BJ (cell line): ENCODE measurements around the gene STXBP6. TPM values are rescaled to one million over a fixed set of nuclear protein-coding genes. Genes with fewer than 3 reads are reported as not detected.

Experiments
- CTCF ChIA-PET: fragments of 350-600 bp; formaldehyde crosslinking; extraction: SDS; loops from one replicate; lab custom pipeline; 2021; ENCODE audit warnings: antibody characterized with exemption, inconsistent platforms; lab: Yijun Ruan, JAX
- POLR2A ChIA-PET: fragments of 300-600 bp; sonication (Branson Sonifier 250); formaldehyde crosslinking; extraction: SDS; loops from one replicate; lab custom pipeline; 2021; ENCODE audit warnings: antibody characterized with exemption; lab: Charles Lee
- DNase-seq: peaks from one replicate; pipeline ENCODE4 v3.0.0-alpha.2; 2011; ENCODE audit warnings: low read depth
- H3K27me3 ChIP-seq: 2 replicates; pipeline ENCODE4 v1.6.0; 2011; ENCODE audit warnings: low read length; ENCODE audit not compliant: control insufficient read depth, insufficient read depth
- H3K36me3 ChIP-seq: 2 replicates; pipeline ENCODE4 v1.5.1; 2011; ENCODE audit warnings: low read length; ENCODE audit not compliant: control insufficient read depth, insufficient read depth
- H3K4me3 ChIP-seq: 2 replicates; pipeline ENCODE4 v1.5.1; 2011; ENCODE audit warnings: low read depth, mild to moderate bottlenecking, control low read depth, low read length
- CTCF ChIP-seq: IDR thresholded peaks from 2 replicates; pipeline ENCODE4 v1.5.1; 2011; ENCODE audit warnings: low read depth, mild to moderate bottlenecking, control low read depth, inconsistent platforms, low read length, moderate library complexity; ENCODE audit not compliant: insufficient read depth
- polyA plus RNA-seq: library from polyadenylated mRNA; depleted of rRNA; stranded (reverse); fragments of >200 nt; gene quantifications from 2 replicates; pipeline ENCODE4 v1.2.3, GENCODE V29; 2011

STXBP6 gene
- polyA plus RNA-seq, 1 experiment = 12.1 TPM

- no peak for TF ChIP-seq CTCF
- no peak for DNase-seq
- POLR2A ChIA-PET = no interaction called here
- CTCF ChIA-PET = interaction anchor here (0.7 to 1.5 kb wide), 5 partner anchors 8 to 262 kb away, joined by 3 to 5 read pairs (median 4); no protein-coding TSS in a partner anchor
- Histone ChIP-seq H3K36me3 (no peaks in the 10 kb centered on the region), H3K4me3 (no peak overlapping the region), H3K27me3 (no peaks in the 10 kb centered on the region)
These were observed 178.8 kb downstream of the STXBP6 start for GRCh38 chr14:24870949-24871701.

- ChIA-PET POLR2A (no interaction called here), CTCF (interaction anchor here (0.8 kb wide), 1 partner anchor 13 kb away, joined by 3 read pairs; no protein-coding TSS in a partner anchor)
- Histone ChIP-seq H3K36me3 (no peaks in the 10 kb centered on the region), H3K27me3 (no peaks in the 10 kb centered on the region), H3K4me3 (no peak overlapping the region)
- DNase-seq = no peak
- TF ChIP-seq CTCF = no peak
These were observed 181.6 kb downstream of the STXBP6 start for GRCh38 chr14:24868389-24868788.

GRCh38 chr14:24866067-24866639 is 183.8 kb downstream of the STXBP6 start:
- ChIA-PET POLR2A (no interaction called here), CTCF (no interaction called here)
- Histone ChIP-seq H3K27me3 (no peaks in the 10 kb centered on the region), H3K4me3 (no peak overlapping the region), H3K36me3 (no peaks in the 10 kb centered on the region)
- no peak for TF ChIP-seq CTCF
- no peak for DNase-seq

GRCh38 chr14:24863968-24864684 is 185.8 kb downstream of the STXBP6 start:
- Histone ChIP-seq H3K27me3 (no peaks in the 10 kb centered on the region), H3K4me3 (no peak overlapping the region), H3K36me3 (no peaks in the 10 kb centered on the region)
- ChIA-PET POLR2A (no interaction called here), CTCF (interaction anchor here (0.6 to 1.0 kb wide), 3 partner anchors 11 to 396 kb away, joined by 3 read pairs; no protein-coding TSS in a partner anchor)
- TF ChIP-seq CTCF = no peak
- DNase-seq = no peak
